GM10248 (cell line): ENCODE results near the gene ID4.
A peak's percentile ranks its signal among the peaks of the same experiment; 100 is the strongest.

ENCODE experiments used
- CTCF ChIA-PET: fragments of 300-600 bp; sonication (Branson Sonifier 250); formaldehyde crosslinking; extraction: SDS; loops from one replicate; lab custom pipeline; 2021; ENCODE audit warnings: antibody characterized with exemption; lab: Yijun Ruan, JAX
- POLR2A ChIA-PET: fragments of 350-650 bp; sonication (Branson Sonifier 250); formaldehyde crosslinking; extraction: SDS; loops from one replicate; lab custom pipeline; 2020; ENCODE audit warnings: antibody characterized with exemption; lab: Yijun Ruan, JAX
- DNase-seq: peaks from one replicate; pipeline ENCODE4 v3.0.0; 2012; ENCODE audit errors: extremely low spot score
- CTCF ChIP-seq: IDR thresholded peaks from 2 replicates; pipeline ENCODE4 v1.5.1; 2012; ENCODE audit warnings: mild to moderate bottlenecking, low read depth; ENCODE audit errors: extremely low read depth, missing control alignments, control extremely low read depth

The ID4 gene

DNA sequence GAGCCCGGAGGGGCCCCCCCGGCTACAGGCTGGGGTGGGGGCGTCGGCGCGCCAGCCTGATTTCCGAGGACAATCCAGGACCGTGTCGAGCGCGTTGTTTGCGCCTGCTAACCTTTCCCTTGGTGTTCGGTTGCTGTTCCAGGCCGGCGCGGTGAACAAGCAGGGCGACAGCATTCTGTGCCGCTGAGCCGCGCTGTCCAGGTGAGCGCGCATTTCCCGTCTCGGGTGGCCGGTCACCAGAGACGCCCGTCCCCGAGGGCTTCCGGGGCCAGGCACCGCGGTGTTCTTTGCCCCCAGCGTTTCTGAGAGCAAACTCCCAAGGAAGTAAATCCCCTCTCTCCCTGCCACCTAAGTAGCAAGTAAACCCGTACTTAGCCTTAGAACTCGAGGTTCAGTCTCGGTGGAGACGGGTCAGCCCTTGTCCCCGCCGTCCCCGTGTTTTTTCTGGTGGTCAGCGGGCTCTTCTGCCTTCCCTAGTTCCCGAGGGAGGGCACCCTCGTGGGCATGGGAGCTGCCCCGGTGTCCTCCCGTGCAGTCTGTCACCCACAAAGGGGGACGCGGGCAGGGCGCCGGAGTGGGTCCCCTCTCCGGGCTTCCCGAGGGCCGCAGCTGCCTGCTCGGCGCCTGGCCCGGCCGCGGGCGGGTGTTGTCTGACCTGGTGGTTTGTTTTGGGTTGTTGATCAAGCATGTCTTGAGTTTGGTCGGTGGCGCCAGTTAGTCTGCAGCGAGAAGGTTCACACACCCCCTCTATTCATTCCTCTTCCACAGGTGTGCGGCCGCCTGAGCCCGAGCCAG lies 1.5 kb downstream of the ID4 start:
- ChIA-PET CTCF (no interaction called here), POLR2A (no interaction called here)
- peak; percentile 14 for DNase-seq
- TF ChIP-seq CTCF, result no peak

- ChIA-PET POLR2A (no interaction called here), CTCF (no interaction called here)
- no peak for TF ChIP-seq CTCF
- DNase-seq, result no peak
Measured at GRCh38 chr6:19839237-19839546, 2.0 kb downstream of the ID4 start.

- no peak for DNase-seq
- CTCF ChIA-PET, result no interaction called here
- POLR2A ChIA-PET, result no interaction called here
- no peak for TF ChIP-seq CTCF
Measured at GRCh38 chr6:19839788-19840187, 2.6 kb downstream of the ID4 start.

GRCh38 chr6:19841181-19841580 lies 4.0 kb downstream of the ID4 start:
- CTCF ChIA-PET, result no interaction called here
- POLR2A ChIA-PET, result no interaction called here
- no peak for TF ChIP-seq CTCF
- DNase-seq, result no peak

DNA sequence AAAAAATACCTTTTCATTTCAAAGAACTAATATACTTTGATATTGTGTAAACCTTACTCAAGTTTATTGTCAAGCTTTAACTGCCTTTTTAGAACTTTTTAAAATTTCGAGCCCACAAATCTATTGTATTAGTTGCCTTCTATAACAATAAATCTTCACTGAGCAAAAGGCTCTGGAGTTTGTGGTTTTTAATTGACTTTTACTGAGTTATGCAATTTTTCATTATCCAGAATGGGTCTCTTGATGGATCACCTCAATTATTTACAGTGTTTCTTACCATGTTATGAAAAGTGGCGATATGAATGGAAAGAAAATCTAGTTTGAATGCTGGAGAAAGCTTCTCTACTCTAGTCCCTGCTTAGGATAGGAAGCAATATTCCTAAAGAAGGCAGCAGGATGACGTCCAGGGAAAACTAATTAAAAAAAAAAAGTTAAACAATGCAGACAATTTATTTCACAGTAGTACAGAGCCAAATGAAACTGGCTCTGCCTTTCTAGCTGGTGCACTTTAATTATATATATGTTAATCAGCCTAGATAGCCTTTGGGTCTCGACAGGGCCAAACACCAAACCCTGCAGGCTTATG lies 5.0 kb downstream of the ID4 start:
- CTCF ChIA-PET, result no interaction called here
- no peak for DNase-seq
- TF ChIP-seq CTCF, result no peak
- POLR2A ChIA-PET, result no interaction called here

DNA sequence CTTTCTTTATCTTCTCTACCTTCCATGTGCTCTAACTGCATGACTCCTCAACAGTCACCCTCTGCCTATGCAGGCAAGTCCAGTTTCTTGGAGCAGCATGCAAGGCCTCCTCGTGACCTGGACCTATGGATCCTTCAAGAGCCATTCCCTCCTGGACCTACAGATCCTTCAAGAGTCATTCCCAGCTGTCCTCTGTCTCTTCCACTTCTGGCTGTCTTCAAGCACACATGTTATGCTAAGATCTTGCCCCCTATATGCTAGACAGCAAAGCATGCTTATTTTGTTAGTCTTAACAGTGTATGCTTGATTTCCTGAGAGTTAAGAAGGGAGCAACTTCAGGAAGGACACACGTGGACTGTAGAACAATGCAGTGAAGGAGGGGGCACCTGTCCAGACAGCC lies 7.5 kb downstream of the ID4 start:
- CTCF ChIA-PET, result no interaction called here
- TF ChIP-seq CTCF, result no peak

More for the DNA sequence above, 7.5 kb downstream of the ID4 start:
- POLR2A ChIA-PET, result no interaction called here
- DNase-seq, result no peak
